GM18873 (cell line): Measurements from ENCODE around the gene PADI3.

Source experiments
- ATAC-seq: cut with Tn5 transposase; IDR thresholded peaks from one replicate; pipeline ENCODE4 v1.9.1; 2021; ENCODE audit warnings: mild to moderate bottlenecking, moderate library complexity, moderate number of reproducible peaks; ENCODE audit not compliant: unreplicated experiment, low FRiP score

Gene PADI3, protein sequence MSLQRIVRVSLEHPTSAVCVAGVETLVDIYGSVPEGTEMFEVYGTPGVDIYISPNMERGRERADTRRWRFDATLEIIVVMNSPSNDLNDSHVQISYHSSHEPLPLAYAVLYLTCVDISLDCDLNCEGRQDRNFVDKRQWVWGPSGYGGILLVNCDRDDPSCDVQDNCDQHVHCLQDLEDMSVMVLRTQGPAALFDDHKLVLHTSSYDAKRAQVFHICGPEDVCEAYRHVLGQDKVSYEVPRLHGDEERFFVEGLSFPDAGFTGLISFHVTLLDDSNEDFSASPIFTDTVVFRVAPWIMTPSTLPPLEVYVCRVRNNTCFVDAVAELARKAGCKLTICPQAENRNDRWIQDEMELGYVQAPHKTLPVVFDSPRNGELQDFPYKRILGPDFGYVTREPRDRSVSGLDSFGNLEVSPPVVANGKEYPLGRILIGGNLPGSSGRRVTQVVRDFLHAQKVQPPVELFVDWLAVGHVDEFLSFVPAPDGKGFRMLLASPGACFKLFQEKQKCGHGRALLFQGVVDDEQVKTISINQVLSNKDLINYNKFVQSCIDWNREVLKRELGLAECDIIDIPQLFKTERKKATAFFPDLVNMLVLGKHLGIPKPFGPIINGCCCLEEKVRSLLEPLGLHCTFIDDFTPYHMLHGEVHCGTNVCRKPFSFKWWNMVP

DNA sequence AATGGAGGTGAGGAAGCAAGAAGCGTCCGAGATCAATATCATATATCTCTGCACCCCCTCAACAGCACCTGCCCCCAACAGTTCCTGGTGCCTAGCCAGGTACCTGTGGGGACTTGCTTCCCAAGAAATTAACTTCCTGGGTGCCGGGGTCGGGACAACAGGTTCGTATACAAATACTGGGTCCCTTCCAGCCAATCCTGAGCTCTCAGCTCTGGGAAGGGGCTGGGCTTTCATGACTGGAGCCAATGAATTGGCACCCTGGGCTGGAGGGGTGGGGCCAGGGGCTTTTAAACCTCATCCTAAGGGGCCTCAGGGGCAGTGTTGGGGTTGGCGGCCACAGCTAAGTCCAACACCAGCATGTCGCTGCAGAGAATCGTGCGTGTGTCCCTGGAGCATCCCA, at the start of gene PADI3:
PADI3 (plus strand) TSS at position 318 of the 400 bp plus-strand sequence; CDS start at position 358, 40 bp downstream.
- no peak for ATAC-seq

- ATAC-seq = no peak
These were observed 49.4 kb upstream of the PADI3 start for GRCh38 chr1:17199267-17200044.

DNA sequence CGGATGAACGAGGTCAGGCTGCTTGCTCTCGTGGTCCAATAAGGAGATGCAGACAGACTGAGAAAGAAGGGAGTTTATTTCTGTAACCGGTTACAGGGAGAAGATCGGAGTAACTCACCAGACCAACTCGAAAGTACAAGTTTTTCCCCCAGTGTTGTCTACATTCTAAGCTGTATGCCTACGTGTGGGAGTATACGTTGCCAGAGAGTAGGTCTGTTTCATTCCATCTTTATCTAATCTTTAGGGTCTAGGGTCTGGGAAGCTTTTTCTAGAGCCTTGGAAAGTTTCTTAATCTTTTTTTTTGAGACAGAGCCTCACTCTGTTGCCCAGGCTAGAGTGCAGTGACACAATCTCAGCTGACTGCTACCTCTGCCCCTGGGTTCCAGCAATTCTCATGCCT, 48.7 kb upstream of the PADI3 start:
- no peak for ATAC-seq

GRCh38 chr1:17200756-17201155, 48.1 kb upstream of the PADI3 start:
- no peak for ATAC-seq

DNA sequence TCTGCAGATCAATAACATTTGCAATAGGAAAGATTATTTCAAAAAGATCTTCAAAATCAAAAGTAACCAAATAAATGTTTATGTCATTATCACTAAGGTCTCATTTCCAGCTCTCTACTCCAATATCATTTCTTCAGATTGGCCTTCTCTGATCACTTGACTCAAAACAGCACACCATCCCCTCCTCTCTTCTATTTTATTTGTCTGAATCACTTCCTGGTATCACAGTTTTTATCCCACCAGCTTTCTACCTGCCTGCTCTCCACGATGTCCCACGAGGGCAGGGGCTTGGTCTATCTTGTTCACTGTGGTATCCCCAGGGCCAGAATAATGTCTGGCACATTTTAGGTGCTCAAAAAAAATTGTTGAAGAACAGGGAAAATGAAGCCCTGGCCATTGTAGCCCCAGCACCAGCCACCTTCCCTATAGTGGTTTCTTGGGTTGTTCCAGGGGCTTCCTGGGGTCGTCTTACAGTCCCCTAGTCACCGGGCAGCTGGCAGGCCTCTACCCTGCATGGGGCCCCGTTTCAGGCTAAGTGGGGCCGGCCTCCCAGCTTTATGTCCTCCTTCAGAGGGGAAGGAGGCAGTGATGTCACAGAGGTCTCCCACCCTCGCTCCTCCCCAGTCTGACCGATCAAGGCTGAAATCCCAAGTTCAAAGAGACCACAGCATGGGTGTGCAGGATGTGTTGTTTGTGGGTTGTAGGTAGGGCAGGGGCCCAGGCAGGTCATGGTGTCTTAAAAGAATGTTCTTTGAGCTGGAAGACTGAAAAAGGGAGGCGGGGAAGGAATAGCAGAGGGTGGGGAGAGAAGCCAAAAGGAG, 47.5 kb upstream of the PADI3 start:
- ATAC-seq = no peak

DNA sequence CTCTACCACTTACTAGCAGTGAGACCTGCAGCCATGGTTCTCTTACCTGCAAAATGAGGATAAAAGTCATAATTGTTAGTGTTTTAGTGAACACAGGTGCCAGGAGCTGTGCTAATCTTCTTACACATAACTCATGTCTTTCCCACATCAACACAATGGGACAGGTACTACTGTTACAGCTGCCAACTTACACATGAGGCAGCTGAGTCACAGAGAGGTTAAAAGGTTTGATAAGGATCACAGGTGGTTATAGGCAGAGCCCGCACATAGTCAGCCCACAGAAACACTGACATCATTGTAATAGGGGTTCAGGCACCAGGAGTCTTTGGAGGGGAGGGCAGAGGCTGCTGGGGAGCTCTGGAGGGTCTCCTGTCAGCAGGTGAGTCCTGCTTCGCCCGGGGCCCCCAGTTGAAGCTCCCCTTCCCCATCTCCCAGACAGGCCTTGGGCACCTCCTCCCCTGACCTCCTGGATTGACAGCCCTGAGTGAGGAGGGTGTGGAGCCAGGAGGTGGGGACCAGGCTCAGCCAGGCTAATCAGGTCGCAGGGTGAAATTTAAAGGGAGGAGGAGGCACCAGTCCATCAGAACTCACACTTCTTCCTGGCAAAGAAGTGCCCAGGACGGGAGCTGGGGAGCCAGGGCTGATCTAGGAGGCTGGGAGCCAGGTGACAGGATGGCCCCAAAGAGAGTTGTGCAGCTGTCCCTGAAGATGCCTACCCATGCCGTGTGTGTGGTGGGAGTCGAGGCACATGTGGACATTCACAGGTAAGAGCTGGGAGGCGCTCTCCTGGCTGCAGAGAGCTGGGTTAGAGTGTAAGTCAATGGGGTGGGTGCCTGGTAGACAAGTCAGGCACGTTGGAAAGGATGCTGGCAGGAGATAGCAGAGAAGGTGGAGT, 44.1 kb upstream of the PADI3 start, which contains the start of gene PADI1:
PADI1 (plus strand) TSS at position 583 of the 895 bp plus-strand sequence; CDS start at position 673, 90 bp downstream.
- no peak for ATAC-seq

DNA sequence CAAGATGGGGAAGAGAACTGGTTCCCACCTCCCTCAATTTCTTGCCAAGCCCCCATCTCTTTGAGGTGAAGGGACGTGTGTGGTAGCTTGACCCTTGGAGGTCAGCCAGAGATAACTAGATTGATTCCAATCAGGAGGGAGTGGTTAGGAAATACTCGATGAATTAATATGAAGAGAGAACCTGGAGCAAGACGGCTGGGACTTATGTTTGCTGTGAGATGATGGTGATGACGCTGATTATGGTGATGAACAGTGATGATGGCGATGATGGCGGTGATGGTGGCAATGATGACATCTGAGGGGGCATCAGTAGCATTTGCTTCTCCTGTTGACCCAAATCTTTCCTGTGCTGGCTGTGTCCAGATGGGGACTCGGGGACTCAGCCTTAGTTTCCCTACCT, 43.2 kb upstream of the PADI3 start:
- no peak for ATAC-seq

DNA sequence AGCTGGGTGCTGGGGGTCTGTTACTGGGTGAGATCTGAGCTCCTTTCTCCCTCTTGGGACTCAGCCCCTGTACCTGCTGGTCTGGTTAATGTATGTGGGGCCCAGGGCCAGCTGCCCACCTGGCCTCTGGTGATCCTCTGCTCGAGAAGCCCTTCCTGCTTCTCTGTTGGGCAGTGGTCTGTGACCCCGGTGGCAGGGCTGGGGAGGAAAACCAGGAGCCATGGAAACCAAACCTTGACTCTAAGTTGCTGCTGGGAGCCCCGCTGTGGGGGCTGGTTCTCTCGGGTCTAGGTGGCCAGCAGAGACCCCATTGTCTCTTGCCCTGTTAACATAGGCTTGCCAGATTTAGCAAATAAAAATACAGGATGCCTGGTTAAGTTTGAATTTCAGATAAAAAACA, 42.7 kb upstream of the PADI3 start:
- no peak for ATAC-seq

DNA sequence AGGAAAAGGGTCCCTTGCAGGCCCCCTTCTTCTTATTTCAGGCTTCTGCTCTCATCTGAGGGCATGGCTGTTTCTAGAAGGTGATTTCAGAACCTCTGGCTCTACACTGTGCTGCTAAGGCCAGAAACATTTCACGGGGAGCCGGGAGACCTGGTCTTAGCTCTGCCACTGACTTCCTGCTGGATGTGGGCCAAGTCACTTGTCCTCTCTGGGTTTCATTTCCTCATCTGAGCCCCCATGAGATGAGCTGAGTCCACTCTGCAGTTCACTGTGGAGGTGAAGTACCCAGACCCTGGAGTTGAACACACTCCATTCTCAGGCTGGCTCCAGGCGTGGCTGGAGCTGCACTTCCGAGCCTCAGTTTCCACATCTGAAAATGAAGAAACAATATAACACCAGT, 41.9 kb upstream of the PADI3 start:
- no peak for ATAC-seq

- no peak for ATAC-seq
These were observed 41.4 kb upstream of the PADI3 start for GRCh38 chr1:17207540-17207939.

- no peak for ATAC-seq
These were observed 40.9 kb upstream of the PADI3 start for GRCh38 chr1:17207966-17208418.

- ATAC-seq = no peak
These were observed 40.4 kb upstream of the PADI3 start for GRCh38 chr1:17208546-17208945.

DNA sequence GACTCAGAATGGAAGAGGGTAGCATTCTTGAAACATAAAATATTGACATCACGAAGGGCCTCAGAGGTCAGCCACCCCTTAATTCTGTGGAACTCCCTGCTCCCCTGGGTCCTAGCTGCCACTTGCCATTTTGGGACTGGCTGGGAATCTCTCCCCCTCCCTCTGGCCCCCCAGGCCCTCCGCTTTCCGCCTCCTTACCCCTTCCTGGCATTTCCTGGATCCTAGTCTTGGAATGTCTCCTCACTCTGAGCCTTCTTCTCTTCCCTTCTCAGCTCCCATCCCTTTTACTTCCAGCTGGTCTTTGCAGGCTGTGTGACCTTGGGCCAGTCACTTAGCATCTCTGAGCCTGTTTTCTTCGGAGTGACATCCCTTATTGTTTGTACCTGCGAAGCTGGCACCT, 39.5 kb upstream of the PADI3 start:
- no peak for ATAC-seq

DNA sequence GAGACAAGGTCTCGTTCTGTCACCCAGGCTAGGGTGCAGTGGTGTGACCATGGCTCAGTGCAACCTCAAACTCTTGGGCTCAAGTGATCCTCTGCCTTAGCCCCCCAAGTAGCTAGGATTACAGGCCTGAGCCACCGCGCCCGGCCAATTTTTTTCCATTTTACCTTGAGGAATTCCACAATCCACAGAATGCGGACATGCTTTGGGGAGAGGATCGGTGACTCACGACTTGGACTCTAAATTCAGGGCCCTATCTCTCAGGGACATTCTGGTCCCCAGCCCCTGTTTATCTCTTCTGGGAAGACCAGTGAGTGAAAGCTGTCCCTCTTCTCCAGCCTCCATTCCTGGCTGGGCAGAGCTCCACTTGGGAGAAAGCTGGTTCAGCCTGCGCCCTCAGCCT, 38.7 kb upstream of the PADI3 start:
- no peak for ATAC-seq

- no peak for ATAC-seq
These were observed 37.5 kb upstream of the PADI3 start for GRCh38 chr1:17211377-17211776.

GRCh38 chr1:17212009-17212408, 36.9 kb upstream of the PADI3 start:
- no peak for ATAC-seq

GRCh38 chr1:17212487-17213121, 36.3 kb upstream of the PADI3 start:
- no peak for ATAC-seq

- ATAC-seq = no peak
These were observed 35.6 kb upstream of the PADI3 start for GRCh38 chr1:17213148-17213781.
